ENCODE measurements around the gene FAM174B. TPM values are rescaled to one million over a fixed set of nuclear protein-coding genes. Genes with fewer than 3 reads are reported as not detected.

The FAM174B gene
- total and polyA plus RNA-seq, 2 donors from 2014 or later: 9.8 to 13.8 TPM

DNA sequence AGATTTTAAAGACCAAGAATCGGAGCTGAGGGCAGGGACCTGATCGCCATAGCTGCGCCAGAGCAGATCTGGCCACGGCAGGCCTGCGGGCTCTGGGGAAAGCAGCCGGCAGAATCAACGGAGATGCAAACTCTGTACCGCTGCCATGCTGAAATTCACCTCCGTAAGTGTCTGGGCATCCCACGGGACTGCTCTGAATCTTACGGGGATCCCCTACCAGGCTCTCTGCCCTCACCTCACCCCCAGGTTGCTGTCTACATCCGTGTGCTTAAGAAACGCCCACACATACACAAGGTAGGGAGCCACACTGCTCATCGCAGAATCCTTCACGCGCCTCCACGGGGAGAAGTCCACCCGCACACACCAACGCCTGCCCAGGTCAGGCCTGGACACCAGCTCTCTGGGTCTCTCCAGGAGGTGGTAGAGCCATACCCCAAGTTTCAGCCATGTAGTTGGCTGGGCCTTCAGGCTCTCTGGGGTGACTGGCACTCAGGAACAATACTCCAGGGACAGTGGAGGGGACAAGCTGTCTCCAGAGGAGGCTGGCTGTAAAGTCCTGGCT lies 33.5 kb downstream of the FAM174B start:
- no peak for TF ChIP-seq CTCF (IDR thresholded peaks at IDR 0.05; ENCODE audit: borderline replicate concordance, extremely low read depth, insufficient read depth)
- DNase-seq (no peak), FAIRE-seq (no peak)
- Histone ChIP-seq H3K27me3 (ENCODE audit: control insufficient read depth, insufficient read depth, low read length) (no peaks in the 10 kb centered on the region), H3K9me3 (ENCODE audit: control insufficient read depth in 2 of 3, insufficient read depth in 1 of 3, low read length in 3 of 3) (no peaks in the 10 kb centered on the region), H3K27ac (ENCODE audit: low read depth in 2 of 2, low read length in 2 of 2) (no peak overlapping the region), H3K4me1 (ENCODE audit: control insufficient read depth in 2 of 3, insufficient read depth in 2 of 3, low read depth in 1 of 3, low read length in 3 of 3) (no peaks in the 10 kb centered on the region), H3K4me3 (ENCODE audit: low read length in 3 of 3) (no peak overlapping the region), H3K36me3 (ENCODE audit: control insufficient read depth in 2 of 3, insufficient read depth in 3 of 3, low read length in 3 of 3) (no peaks in the 10 kb centered on the region), H3K9ac (ENCODE audit: low read length in 3 of 3) (no peak overlapping the region)
- intact Hi-C loops (cut with DNase I): no loop called here

DNA sequence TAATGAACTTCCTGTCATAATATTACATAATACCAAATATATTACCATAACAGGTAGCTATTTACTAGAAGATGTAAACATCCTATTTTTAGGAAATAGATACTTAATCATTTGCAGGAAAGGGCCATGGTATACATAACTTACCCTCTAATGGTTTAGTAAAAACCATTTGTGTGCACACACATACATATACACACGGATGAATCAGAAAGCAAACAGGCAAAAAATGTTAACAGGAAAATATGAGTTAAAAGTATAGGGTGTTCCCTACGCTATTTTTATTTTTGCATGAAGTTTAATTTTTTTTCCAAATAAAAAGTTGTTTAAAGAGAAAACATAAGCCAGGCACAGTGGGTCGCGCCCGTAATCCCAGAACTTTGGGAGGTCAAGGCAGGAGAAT lies 34.6 kb downstream of the FAM174B start:
- H3K9ac ChIP-seq (ENCODE audit: low read length in 3 of 3): no peak overlapping the region
- no peak overlapping the region for H3K4me3 ChIP-seq (ENCODE audit: low read length in 3 of 3)
- no peaks in the 10 kb centered on the region for H3K4me1 ChIP-seq (ENCODE audit: control insufficient read depth in 2 of 3, insufficient read depth in 2 of 3, low read depth in 1 of 3, low read length in 3 of 3)
- FAIRE-seq (no peak), DNase-seq (no peak)
- intact Hi-C loops (cut with DNase I): no loop called here
- no peaks in the 10 kb centered on the region for H3K27me3 ChIP-seq (ENCODE audit: control insufficient read depth, insufficient read depth, low read length)
- no peak for TF ChIP-seq CTCF (IDR thresholded peaks at IDR 0.05; ENCODE audit: borderline replicate concordance, extremely low read depth, insufficient read depth)
- no peaks in the 10 kb centered on the region for H3K9me3 ChIP-seq (ENCODE audit: control insufficient read depth in 2 of 3, insufficient read depth in 1 of 3, low read length in 3 of 3)
- H3K27ac ChIP-seq (ENCODE audit: low read depth in 2 of 2, low read length in 2 of 2): no peak overlapping the region
- H3K36me3 ChIP-seq (ENCODE audit: control insufficient read depth in 2 of 3, insufficient read depth in 3 of 3, low read length in 3 of 3): no peaks in the 10 kb centered on the region

- Histone ChIP-seq H3K27ac (ENCODE audit: low read depth in 2 of 2, low read length in 2 of 2) (peak overlapping the region in 1 of 2 donors; percentile 1), H3K4me1 (ENCODE audit: control insufficient read depth in 2 of 3, insufficient read depth in 2 of 3, low read depth in 1 of 3, low read length in 3 of 3) (no peaks in the 10 kb centered on the region), H3K4me3 (ENCODE audit: low read length in 3 of 3) (no peak overlapping the region), H3K9me3 (ENCODE audit: control insufficient read depth in 2 of 3, insufficient read depth in 1 of 3, low read length in 3 of 3) (no peaks in the 10 kb centered on the region), H3K9ac (ENCODE audit: low read length in 3 of 3) (no peak overlapping the region), H3K36me3 (ENCODE audit: control insufficient read depth in 2 of 3, insufficient read depth in 3 of 3, low read length in 3 of 3) (no peaks in the 10 kb centered on the region), H3K27me3 (ENCODE audit: control insufficient read depth, insufficient read depth, low read length) (no peaks in the 10 kb centered on the region)
- intact Hi-C loops (cut with DNase I): no loop called here
- DNase-seq (no peak), FAIRE-seq (no peak)
- no peak for TF ChIP-seq CTCF (IDR thresholded peaks at IDR 0.05; ENCODE audit: borderline replicate concordance, extremely low read depth, insufficient read depth)
These were observed 36.2 kb downstream of the FAM174B start for GRCh38 chr15:92619145-92620101.
